Measurements from ENCODE around the gene NAA35.

The NAA35 gene

GRCh38 chr9:85942913-85943709, 2.2 kb downstream of the NAA35 start:
- no peak overlapping the region for H3K4me3 ChIP-seq (ENCODE audit: low read depth, low read length)
- in situ Hi-C loops (cut with HindIII; ENCODE audit: low sequenced_read_pairs) = no loop called here
- no peak for DNase-seq (ENCODE audit: low read depth, low spot score)
- no peak for TF ChIP-seq CTCF (IDR thresholded peaks at IDR 0.05; ENCODE audit: low read depth, low read length)

- TF ChIP-seq CTCF (IDR thresholded peaks at IDR 0.05; ENCODE audit: low read depth, low read length) = no peak
- DNase-seq (ENCODE audit: low read depth, low spot score) = no peak
- in situ Hi-C loops (cut with HindIII; ENCODE audit: low sequenced_read_pairs) = no loop called here
- no peak overlapping the region for H3K4me3 ChIP-seq (ENCODE audit: low read depth, low read length)
Measured at GRCh38 chr9:85943757-85944430, 2.9 kb downstream of the NAA35 start.

GRCh38 chr9:85944672-85945071, 3.7 kb downstream of the NAA35 start:
- no peak overlapping the region for H3K4me3 ChIP-seq (ENCODE audit: low read depth, low read length)
- DNase-seq (ENCODE audit: low read depth, low spot score) = no peak
- in situ Hi-C loops (cut with HindIII; ENCODE audit: low sequenced_read_pairs) = no loop called here
- no peak for TF ChIP-seq CTCF (IDR thresholded peaks at IDR 0.05; ENCODE audit: low read depth, low read length)

GRCh38 chr9:85949586-85950335, 8.8 kb downstream of the NAA35 start:
- H3K4me3 ChIP-seq (ENCODE audit: low read depth, low read length) = no peak overlapping the region
- in situ Hi-C loops (cut with HindIII; ENCODE audit: low sequenced_read_pairs) = no loop called here
- TF ChIP-seq CTCF (IDR thresholded peaks at IDR 0.05; ENCODE audit: low read depth, low read length) = no peak
- DNase-seq (ENCODE audit: low read depth, low spot score) = peak; percentile 26

GRCh38 chr9:85959955-85960354, 19.0 kb downstream of the NAA35 start:
- in situ Hi-C loops (cut with HindIII; ENCODE audit: low sequenced_read_pairs) = no loop called here
- H3K4me3 ChIP-seq (ENCODE audit: low read depth, low read length) = no peak overlapping the region
- DNase-seq (ENCODE audit: low read depth, low spot score) = no peak
- TF ChIP-seq CTCF (IDR thresholded peaks at IDR 0.05; ENCODE audit: low read depth, low read length) = no peak

- TF ChIP-seq CTCF (IDR thresholded peaks at IDR 0.05; ENCODE audit: low read depth, low read length) = no peak
- H3K4me3 ChIP-seq (ENCODE audit: low read depth, low read length) = no peak overlapping the region
- in situ Hi-C loops (cut with HindIII; ENCODE audit: low sequenced_read_pairs) = no loop called here
- no peak for DNase-seq (ENCODE audit: low read depth, low spot score)
Measured at GRCh38 chr9:85960688-85961093, 19.7 kb downstream of the NAA35 start.
